Parathyroid adenoma (tissue), 2 donors: ENCODE measurements around the gene NPAS3.

Experiments
- H2AFZ ChIP-seq: fragments of 300-600 bp; sonication (generic); one replicate; pipeline ENCODE4 v1.7.0; 2017; ENCODE audit warnings: antibody characterized with exemption, mild to moderate bottlenecking
- H3K27ac ChIP-seq: fragments of 300-600 bp; sonication (generic); one replicate; pipeline ENCODE4 v1.7.0; 2017
- H3K27me3 ChIP-seq: fragments of 300-600 bp; sonication (generic); one replicate; pipeline ENCODE4 v1.7.0; 2017; ENCODE audit warnings: low read length; ENCODE audit not compliant: control insufficient read depth, insufficient read depth
- H3K36me3 ChIP-seq: fragments of 300-600 bp; sonication (generic); one replicate; pipeline ENCODE4 v1.7.0; 2017; ENCODE audit warnings: low read length; ENCODE audit not compliant: control insufficient read depth, insufficient read depth
- H3K4me1 ChIP-seq: fragments of 300-600 bp; sonication (generic); one replicate; pipeline ENCODE4 v1.7.0; 2017; ENCODE audit warnings: control low read depth
- H3K4me2 ChIP-seq: fragments of 300-600 bp; sonication (generic); one replicate; pipeline ENCODE4 v1.7.0; 2017; ENCODE audit warnings: low read length
- H3K4me3 ChIP-seq: fragments of 300-600 bp; sonication (generic); one replicate; pipeline ENCODE4 v1.7.0; 2017; ENCODE audit warnings: low read depth, low read length
- H3K79me2 ChIP-seq: fragments of 300-600 bp; sonication (generic); one replicate; pipeline ENCODE4 v1.7.0; 2017; ENCODE audit warnings: control low read depth
- H3K9ac ChIP-seq: fragments of 300-600 bp; sonication (generic); one replicate; pipeline ENCODE4 v1.7.0; 2017; ENCODE audit warnings: mild to moderate bottlenecking
- H3K9me3 ChIP-seq: fragments of 300-600 bp; sonication (generic); one replicate; pipeline ENCODE4 v1.7.0; 2017; ENCODE audit warnings: low read length; ENCODE audit not compliant: control insufficient read depth
- CTCF ChIP-seq: fragments of 300-600 bp; sonication (generic); IDR thresholded peaks from one replicate; pipeline ENCODE4 v1.7.0; 2017; ENCODE audit warnings: antibody characterized with exemption, mild to moderate bottlenecking
- donor health status: primary hyperparathyroidism.

NPAS3 gene

GRCh38 chr14:33237115-33237740 lies 298.5 kb downstream of the NPAS3 start:
- TF ChIP-seq CTCF: no peak
- Histone ChIP-seq H3K9ac (no peak overlapping the region), H3K27me3 (no peaks in the 10 kb centered on the region), H3K4me1 (no peaks in the 10 kb centered on the region), H3K9me3 (no peaks in the 10 kb centered on the region), H3K79me2 (no peaks in the 10 kb centered on the region), H3K4me2 (no peak overlapping the region), H2AFZ (no peak overlapping the region), H3K27ac (no peak overlapping the region), H3K4me3 (no peak overlapping the region), H3K36me3 (no peaks in the 10 kb centered on the region)

GRCh38 chr14:33239465-33239864 lies 300.8 kb downstream of the NPAS3 start:
- Histone ChIP-seq H3K79me2 (no peaks in the 10 kb centered on the region), H2AFZ (no peak overlapping the region), H3K36me3 (no peaks in the 10 kb centered on the region), H3K4me1 (no peaks in the 10 kb centered on the region), H3K4me3 (no peak overlapping the region), H3K4me2 (no peak overlapping the region), H3K27me3 (no peaks in the 10 kb centered on the region), H3K27ac (no peak overlapping the region), H3K9ac (no peak overlapping the region), H3K9me3 (no peaks in the 10 kb centered on the region)
- TF ChIP-seq CTCF: no peak

GRCh38 chr14:33240466-33240865 lies 301.8 kb downstream of the NPAS3 start:
- Histone ChIP-seq H3K9ac (no peak overlapping the region), H3K4me2 (no peak overlapping the region), H3K4me1 (no peaks in the 10 kb centered on the region), H3K27me3 (no peaks in the 10 kb centered on the region), H3K9me3 (no peaks in the 10 kb centered on the region), H2AFZ (no peak overlapping the region), H3K79me2 (no peaks in the 10 kb centered on the region), H3K4me3 (no peak overlapping the region), H3K36me3 (no peaks in the 10 kb centered on the region), H3K27ac (no peak overlapping the region)
- TF ChIP-seq CTCF: no peak

GRCh38 chr14:33241331-33241730 lies 302.7 kb downstream of the NPAS3 start:
- TF ChIP-seq CTCF: no peak
- Histone ChIP-seq H2AFZ (no peak overlapping the region), H3K27me3 (no peaks in the 10 kb centered on the region), H3K27ac (no peak overlapping the region), H3K36me3 (no peaks in the 10 kb centered on the region), H3K4me3 (no peak overlapping the region), H3K4me2 (no peak overlapping the region), H3K9ac (no peak overlapping the region), H3K79me2 (no peaks in the 10 kb centered on the region), H3K9me3 (no peaks in the 10 kb centered on the region), H3K4me1 (no peaks in the 10 kb centered on the region)

- Histone ChIP-seq H3K27me3 (no peaks in the 10 kb centered on the region), H3K79me2 (no peaks in the 10 kb centered on the region), H3K4me2 (no peak overlapping the region), H2AFZ (no peak overlapping the region), H3K4me3 (no peak overlapping the region), H3K27ac (no peak overlapping the region), H3K9ac (no peak overlapping the region), H3K4me1 (no peaks in the 10 kb centered on the region), H3K9me3 (no peaks in the 10 kb centered on the region), H3K36me3 (no peaks in the 10 kb centered on the region)
- no peak for TF ChIP-seq CTCF
Observed at GRCh38 chr14:33249233-33249820, 310.6 kb downstream of the NPAS3 start.
